Right lobe of liver (tissue), 6 donors: ENCODE results near the gene ADARB2. TPM values are rescaled to one million over a fixed set of nuclear protein-coding genes. Genes with fewer than 3 reads are reported as not detected.

Experiments used
- ATAC-seq, 4 donors: fragments of 200-7000 bp; cut with Tn5 transposase; one replicate each; pipeline ENCODE4 v1.9.1; 2020; ENCODE audit warnings: mild to moderate bottlenecking in 4 of 4, moderate library complexity in 4 of 4
- DNase-seq, 3 donors: peaks; one replicate each; pipeline ENCODE4 v3.0.0-alpha.2; 2020
- H3K27ac ChIP-seq, 3 donors: fragments of 200-600 bp; one replicate each; pipeline ENCODE4 v1.8.0; 2022
- H3K27me3 ChIP-seq, 2 donors: fragments of 200-600 bp; one replicate each; pipeline ENCODE4 v1.8.0; 2022
- H3K36me3 ChIP-seq, 4 donors: fragments of 200-600 bp; sonication (generic) in 1 of 4; one replicate each; pipeline versions ENCODE4 v1.5.1 to v1.8.0; 2017 to 2022; ENCODE audit warnings: control low read depth in 1 of 4
- H3K4me1 ChIP-seq, 4 donors: fragments of 200-600 bp; sonication (generic) in 1 of 4; one replicate each; pipeline versions ENCODE4 v1.5.1 to v1.8.0; 2017 to 2022; ENCODE audit warnings: control low read depth in 1 of 4
- H3K4me3 ChIP-seq, 3 donors: fragments of 200-600 bp; one replicate each; pipeline ENCODE4 v1.8.0; 2022
- H3K9me3 ChIP-seq, 4 donors: fragments of 200-600 bp; sonication (generic) in 1 of 4; one replicate each; pipeline versions ENCODE4 v1.5.1 to v1.8.0; 2017 to 2022; ENCODE audit warnings: control low read depth in 1 of 4
- POLR2A ChIP-seq: fragments of 450-650 bp; IDR thresholded peaks from one replicate; pipeline ENCODE4 v1.6.1; 2017; ENCODE audit warnings: antibody characterized with exemption, mild to moderate bottlenecking
- WGBS: methylation state at CpG from one replicate; pipeline ENCODE4 v1.1.6; 2018; ENCODE audit warnings: low coverage, low lambda C conversion rate; ENCODE audit not compliant: insufficient coverage; ENCODE audit errors: missing lambda C conversion rate; 5-methylcytosine and 5-hydroxymethylcytosine counted together
- intact Hi-C, 2 donors: fragments of 100-400 bp; cut with DNase I; formaldehyde crosslinking; loops; one replicate each; pipeline versions ENCODE4 v1.11.2 to v1.14.1; 2022
- total RNA-seq, 6 experiments: library from RNA; depleted of rRNA in 2 of 6; stranded (reverse); fragments of >200 nt in 2 of 6; fragmentation: NEBNext Ultra II Directional in 3 of 6; extraction: Animal tissue kit (Norgen Biotek cat#: 25700) in 3 of 6; gene quantifications; one replicate each; pipeline versions ENCODE4 v1.1.0 to v1.2.4, GENCODE V29; 2016 to 2023
- TF ChIP-seq, protein P1 (sequence below), 4 donors: fragments of 200-600 bp in 3 of 4; fragments of 450-650 bp in 1 of 4; IDR thresholded peaks; one replicate each; pipeline versions ENCODE4 v1.5.1 to v1.8.0; 2016 to 2022; ENCODE audit warnings: antibody characterized with exemption in 4 of 4, mild to moderate bottlenecking in 2 of 4
- donor health status: DM: no; HTN: yes; CAD: no.
- donor health status: DM: no; HTN: no; CAD: no.
- donor health status: DM: no; HTN: no; CAD: no.
- donor health status: DM: no; HTN: yes; CAD: no.
- donor health status: DM: no; HTN: yes; CAD: no.

The ADARB2 gene
- total RNA-seq, 6 experiments from 2014 or later = 0.07 to 0.68 (median 0.42) TPM

DNA sequence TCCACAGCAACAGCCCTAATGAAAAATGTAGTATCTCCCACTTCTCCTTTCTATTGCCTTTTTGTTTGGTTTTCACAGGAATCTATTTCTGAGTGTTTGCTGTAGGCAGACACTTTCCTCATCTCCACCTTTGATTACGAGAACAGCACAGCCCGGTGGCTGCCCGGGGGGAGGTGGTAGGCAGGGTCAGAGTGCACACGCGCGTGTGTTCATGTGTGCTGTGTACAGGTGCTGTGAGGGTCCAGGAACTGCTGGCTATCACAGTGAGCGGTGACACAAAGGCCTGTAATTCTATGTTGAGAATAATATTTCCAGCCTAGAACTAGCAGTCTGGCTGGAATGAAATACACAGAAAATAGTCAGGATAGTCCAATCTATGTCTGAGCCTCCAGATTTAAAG is 212.8 kb downstream of the ADARB2 start:
- Histone ChIP-seq H3K4me1 (no peaks in the 10 kb centered on the region), H3K36me3 (no peaks in the 10 kb centered on the region), H3K27me3 (no peaks in the 10 kb centered on the region), H3K9me3 (no peaks in the 10 kb centered on the region), H3K4me3 (no peak overlapping the region), H3K27ac (no peak overlapping the region)
- DNase-seq (no peak), ATAC-seq (no peak)
- 39% methylated on average over 7 of the region's 7 CpGs for WGBS
- intact Hi-C loops = no loop called here
- no peak for TF ChIP-seq POLR2A
- TF ChIP-seq, protein P1, sequence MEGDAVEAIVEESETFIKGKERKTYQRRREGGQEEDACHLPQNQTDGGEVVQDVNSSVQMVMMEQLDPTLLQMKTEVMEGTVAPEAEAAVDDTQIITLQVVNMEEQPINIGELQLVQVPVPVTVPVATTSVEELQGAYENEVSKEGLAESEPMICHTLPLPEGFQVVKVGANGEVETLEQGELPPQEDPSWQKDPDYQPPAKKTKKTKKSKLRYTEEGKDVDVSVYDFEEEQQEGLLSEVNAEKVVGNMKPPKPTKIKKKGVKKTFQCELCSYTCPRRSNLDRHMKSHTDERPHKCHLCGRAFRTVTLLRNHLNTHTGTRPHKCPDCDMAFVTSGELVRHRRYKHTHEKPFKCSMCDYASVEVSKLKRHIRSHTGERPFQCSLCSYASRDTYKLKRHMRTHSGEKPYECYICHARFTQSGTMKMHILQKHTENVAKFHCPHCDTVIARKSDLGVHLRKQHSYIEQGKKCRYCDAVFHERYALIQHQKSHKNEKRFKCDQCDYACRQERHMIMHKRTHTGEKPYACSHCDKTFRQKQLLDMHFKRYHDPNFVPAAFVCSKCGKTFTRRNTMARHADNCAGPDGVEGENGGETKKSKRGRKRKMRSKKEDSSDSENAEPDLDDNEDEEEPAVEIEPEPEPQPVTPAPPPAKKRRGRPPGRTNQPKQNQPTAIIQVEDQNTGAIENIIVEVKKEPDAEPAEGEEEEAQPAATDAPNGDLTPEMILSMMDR (IDR thresholded peaks at IDR 0.05) = no peak

DNA sequence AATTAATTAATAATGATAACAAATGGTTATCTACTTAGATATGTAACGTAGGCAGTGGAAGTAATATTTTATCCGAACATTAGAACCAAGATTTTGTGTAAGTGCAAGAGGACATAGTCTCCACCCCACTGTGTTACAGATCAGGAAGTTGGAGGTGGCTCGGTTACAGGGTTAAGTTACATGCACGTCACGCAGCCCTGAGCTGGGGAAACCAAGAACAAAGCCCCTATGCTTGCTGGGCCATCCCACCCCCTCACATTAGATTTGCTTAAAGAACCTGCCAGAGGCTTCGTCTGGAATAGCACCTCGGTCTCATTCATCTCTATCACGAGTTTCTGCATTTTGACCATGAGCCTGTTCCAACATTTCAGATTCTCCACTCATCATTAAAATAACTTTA is 214.1 kb downstream of the ADARB2 start:
- Histone ChIP-seq H3K27me3 (no peaks in the 10 kb centered on the region), H3K36me3 (no peaks in the 10 kb centered on the region), H3K27ac (no peak overlapping the region), H3K9me3 (no peaks in the 10 kb centered on the region), H3K4me1 (no peaks in the 10 kb centered on the region), H3K4me3 (no peak overlapping the region)
- ATAC-seq (no peak), DNase-seq (no peak)
- TF ChIP-seq, protein P1 (IDR thresholded peaks at IDR 0.05) = no peak
- no peak for TF ChIP-seq POLR2A
- intact Hi-C loops = no loop called here
- 48% methylated on average over 5 of the region's 8 CpGs for WGBS

DNA sequence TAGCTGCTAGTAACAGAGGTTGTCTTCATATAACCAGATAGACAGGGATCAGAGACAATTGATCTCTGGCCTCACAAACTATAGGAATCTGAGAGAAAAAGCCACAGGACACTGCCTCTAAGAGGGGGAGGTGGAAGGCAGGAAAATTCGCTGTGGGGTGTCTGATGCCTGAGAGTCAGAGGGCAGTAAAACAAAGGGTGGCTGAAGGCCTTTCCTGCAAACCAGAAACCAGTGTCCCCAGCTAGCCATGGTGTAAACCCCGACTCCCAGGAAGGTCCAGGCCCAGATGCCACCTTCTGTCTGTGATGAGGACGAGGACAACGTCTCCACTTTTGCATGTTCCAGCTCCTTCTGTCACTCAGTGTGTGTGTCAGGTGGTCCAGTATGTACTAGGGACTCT is 215.1 kb downstream of the ADARB2 start:
- H3K4me1 ChIP-seq = no peaks in the 10 kb centered on the region
- TF ChIP-seq, protein P1 (IDR thresholded peaks at IDR 0.05) = no peak
- TF ChIP-seq POLR2A = no peak
- H3K36me3 ChIP-seq = no peaks in the 10 kb centered on the region
- H3K27ac ChIP-seq = no peak overlapping the region
- no peak for ATAC-seq
- WGBS = 33% methylated on average over 1 of the region's 4 CpGs
- no peak overlapping the region for H3K4me3 ChIP-seq
- H3K27me3 ChIP-seq = no peaks in the 10 kb centered on the region
- intact Hi-C loops = no loop called here
- H3K9me3 ChIP-seq = no peaks in the 10 kb centered on the region
- DNase-seq = no peak

DNA sequence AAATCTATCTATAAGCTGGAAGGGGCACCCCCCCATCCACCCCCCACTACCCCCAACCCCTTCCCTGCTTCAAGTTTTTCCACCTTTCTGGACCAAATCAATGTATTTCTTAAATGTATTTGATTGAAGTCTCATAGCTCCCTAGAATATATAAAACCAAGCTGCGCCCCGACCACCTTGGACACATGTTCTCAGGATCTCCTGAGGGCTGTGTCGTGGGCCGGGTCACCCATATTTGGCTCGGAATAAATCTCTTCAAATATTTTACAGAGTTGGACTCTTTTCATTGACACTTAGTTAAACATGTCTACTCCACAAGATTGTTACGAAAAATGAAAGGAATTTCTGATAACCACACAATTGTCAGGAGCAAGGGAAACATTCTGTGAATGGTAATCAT is 215.6 kb downstream of the ADARB2 start:
- no peaks in the 10 kb centered on the region for H3K36me3 ChIP-seq
- no peaks in the 10 kb centered on the region for H3K27me3 ChIP-seq
- 66% methylated on average over 6 of the region's 6 CpGs for WGBS
- no peaks in the 10 kb centered on the region for H3K4me1 ChIP-seq
- no peaks in the 10 kb centered on the region for H3K9me3 ChIP-seq
- H3K4me3 ChIP-seq = no peak overlapping the region
- intact Hi-C loops = no loop called here
- no peak overlapping the region for H3K27ac ChIP-seq
- TF ChIP-seq, protein P1 (IDR thresholded peaks at IDR 0.05) = no peak
- no peak for TF ChIP-seq POLR2A
- no peak for ATAC-seq
- no peak for DNase-seq
